Left hindlimb (tissue), 1 donor: ENCODE measurements around the gene OPTC.

ENCODE experiments used
- DNase-seq: peaks from one replicate; pipeline ENCODE4 v3.0.0-alpha.2; 2018

Gene OPTC

GRCh38 chr1:203465948-203466347 is 28.0 kb upstream of the OPTC start:
- DNase-seq, result peak; percentile 83

- peak; percentile 6 for DNase-seq
These were observed 26.9 kb upstream of the OPTC start for GRCh38 chr1:203466906-203467549.

- peak; percentile 39 for DNase-seq
These were observed 26.4 kb upstream of the OPTC start for GRCh38 chr1:203467550-203467921.

DNA sequence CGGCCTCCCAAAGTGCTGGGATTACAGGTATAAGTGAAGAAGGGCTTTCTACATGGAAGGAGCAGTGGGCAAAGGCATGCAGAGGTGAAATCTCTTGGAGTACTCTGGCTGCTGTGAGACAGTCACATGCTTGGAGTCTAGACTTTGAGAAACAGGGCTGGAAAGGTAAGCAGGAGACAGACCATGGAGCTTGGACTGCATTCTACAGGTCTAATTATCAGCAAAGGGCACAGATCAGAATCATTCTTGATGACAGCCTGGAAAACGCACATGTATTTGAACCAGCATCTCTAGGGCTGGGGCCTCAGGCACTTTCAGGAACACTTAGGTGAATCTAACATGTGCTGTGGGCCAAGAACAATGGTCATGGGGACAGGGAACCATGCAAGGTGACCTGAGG is 25.6 kb upstream of the OPTC start:
- DNase-seq, result peak; percentile 20

- DNase-seq, result no peak
These were observed 23.7 kb upstream of the OPTC start for GRCh38 chr1:203470240-203470639.

- peak; percentile 15 for DNase-seq
These were observed 22.1 kb upstream of the OPTC start for GRCh38 chr1:203471841-203472240.

- peak; percentile 15 for DNase-seq
These were observed 20.7 kb upstream of the OPTC start for GRCh38 chr1:203473281-203473680.

DNA sequence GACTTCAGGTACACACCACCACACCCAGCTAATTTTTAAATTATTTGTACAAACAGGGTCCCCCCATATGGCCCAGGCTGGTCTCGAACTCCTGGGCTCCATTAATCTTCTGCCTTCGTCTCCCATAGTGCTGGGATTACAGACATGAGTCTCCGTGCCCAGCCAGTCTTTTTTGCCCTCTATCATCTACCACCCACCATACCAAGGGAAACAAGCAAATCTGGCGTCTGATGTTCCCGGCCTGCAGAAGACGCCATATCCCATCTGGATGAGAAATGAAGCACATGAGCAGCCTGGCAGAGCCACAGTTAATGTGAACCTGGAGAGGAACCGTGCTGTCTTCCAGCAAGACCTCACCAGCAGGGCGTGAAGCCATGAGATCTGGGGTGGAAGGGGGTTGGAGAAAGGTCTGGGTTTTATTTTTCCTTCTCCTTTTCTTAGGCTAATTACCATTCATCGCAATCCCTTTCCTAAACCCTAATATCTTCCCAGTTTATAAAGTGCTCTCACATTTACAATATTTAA is 20.1 kb upstream of the OPTC start:
- DNase-seq, result peak; percentile 32

- peak; percentile 77 for DNase-seq
These were observed 18.7 kb upstream of the OPTC start, which contains the start of gene PRELP for GRCh38 chr1:203475012-203475981. TSS of gene PRELP (plus strand) at chr1:203475806. CDS start at chr1:203483185, 7,379 bp downstream.

GRCh38 chr1:203476216-203476814 is 17.6 kb upstream of the OPTC start:
- no peak for DNase-seq

GRCh38 chr1:203477748-203478147 is 16.2 kb upstream of the OPTC start:
- DNase-seq, result no peak

DNA sequence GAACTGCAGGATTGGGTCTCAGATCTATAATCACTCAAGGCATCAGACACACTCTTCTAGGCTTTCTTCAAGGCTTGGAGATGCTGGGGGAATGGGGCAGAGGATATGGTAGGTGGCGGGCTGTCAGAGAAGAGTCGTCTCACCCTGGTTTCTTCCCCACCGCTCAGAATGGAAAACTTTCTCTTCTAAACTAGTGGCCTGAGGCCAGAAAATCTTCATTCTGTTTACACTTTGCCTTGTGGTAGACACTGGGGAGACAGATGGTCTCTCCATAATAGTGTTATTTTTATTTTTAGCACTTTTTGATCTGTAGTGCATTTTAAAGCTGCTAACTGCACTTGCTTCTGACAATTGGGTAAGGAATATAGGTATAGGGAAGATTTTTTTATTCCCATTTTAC is 15.7 kb upstream of the OPTC start:
- no peak for DNase-seq

DNA sequence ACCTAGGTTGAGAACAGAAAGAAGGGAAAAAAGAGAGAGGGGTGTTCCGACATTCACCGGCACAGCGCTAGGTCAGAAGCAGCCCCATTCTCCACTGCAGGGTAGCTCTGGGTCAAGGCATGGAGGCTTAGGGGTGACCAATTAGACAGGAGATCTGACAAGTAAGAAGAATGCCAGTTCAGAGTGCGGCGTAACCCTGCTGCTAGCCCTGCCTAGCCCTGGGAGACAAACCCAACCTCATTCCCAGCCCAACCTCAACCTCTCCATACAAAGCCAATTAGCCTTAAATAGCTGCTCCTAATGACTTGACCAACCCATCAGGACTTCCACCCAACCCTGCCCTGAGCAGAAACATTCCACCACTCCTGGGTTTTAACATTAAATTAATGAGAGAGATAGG is 15.0 kb upstream of the OPTC start:
- no peak for DNase-seq

- peak; percentile 19 for DNase-seq
These were observed 14.3 kb upstream of the OPTC start for GRCh38 chr1:203479646-203480045.

DNA sequence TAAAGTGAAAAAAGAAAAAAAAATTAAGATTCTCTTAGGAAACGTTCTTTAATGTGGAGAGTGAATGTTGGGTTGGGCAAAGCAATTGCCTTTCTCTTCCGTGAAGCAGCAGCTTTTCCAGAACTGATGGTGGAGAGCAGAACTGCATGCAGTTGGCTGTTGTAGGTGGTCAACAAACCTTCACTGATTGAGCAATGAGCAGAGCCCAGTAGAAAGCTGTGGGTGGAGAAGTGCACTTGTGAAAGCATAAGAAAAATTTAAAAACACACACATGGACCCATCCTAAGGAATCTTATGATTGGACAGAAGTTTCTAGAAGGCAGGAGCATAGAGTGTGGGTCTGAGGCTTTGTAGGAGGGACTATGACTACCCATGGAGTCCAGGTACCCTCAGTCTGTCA is 13.9 kb upstream of the OPTC start:
- peak; percentile 18 for DNase-seq

DNA sequence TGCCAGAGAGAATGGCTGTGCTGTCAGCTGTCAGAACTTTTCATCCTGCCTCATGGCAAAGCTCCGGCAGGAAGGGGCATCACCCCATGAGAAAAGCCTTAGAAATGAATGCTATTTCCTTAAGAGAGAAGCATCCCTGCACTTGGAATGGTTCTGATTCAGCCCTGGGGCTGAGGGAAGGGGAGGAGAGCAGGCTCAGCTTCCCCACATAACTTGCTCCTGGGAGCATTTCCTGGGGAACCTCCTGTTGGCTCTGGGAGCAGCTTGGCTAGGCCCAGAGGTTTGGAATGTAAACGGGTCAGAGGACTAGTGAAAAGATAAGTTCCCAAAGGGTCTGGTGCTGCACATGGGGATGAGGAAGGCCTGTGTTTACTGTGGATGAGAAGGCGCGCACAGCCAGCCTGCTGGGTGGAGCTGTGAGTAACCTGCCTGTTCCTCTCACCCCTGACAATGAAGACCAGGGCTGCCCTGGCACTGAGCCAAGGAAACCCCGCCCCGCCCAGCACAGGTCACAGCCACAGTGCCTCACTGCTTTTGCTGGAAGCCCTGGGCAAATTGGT is 13.3 kb upstream of the OPTC start:
- DNase-seq, result no peak

GRCh38 chr1:203481196-203481595 is 12.8 kb upstream of the OPTC start:
- no peak for DNase-seq

GRCh38 chr1:203486618-203487370 is 7.2 kb upstream of the OPTC start:
- DNase-seq, result no peak

DNA sequence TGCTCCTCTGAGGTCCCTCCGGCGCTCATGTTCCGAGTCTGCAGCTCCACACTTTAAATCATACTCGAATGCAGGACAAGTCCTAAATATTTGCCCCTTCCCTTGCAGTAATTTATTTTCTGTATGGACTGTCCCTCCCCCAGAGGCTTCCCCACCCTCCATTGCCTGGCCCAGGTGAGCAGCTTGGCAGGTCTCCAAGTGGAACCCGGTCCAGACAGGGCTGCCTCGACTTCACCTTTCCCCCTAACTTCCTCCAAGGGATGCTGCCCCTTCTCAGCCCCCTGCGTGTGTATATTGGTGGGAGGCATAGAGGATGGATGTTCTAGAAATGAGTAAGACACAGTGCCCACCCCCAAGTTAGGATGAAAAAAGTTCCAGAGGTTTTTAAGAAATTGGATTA is 5.4 kb upstream of the OPTC start:
- no peak for DNase-seq

- DNase-seq, result no peak
These were observed 3.3 kb upstream of the OPTC start for GRCh38 chr1:203490607-203491006.

DNA sequence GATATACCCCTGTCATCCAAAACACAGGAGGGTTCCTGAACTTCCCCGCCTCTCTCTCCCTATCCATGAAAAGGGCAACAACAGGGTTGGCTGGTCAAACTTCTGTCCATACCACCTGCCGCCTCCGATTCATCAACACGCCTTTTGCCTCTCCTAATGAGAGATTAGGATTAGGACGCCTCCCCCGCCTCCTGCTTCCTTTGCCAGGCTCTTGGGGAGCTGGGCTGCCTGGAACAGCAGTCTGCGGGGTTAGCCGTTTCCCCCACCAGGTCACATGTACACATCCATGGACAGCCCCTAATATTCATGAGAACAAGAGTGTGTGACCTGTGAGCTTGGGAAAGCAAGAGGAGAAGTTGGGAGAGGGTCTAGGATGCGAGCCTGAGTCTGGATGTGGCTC is 2.3 kb upstream of the OPTC start:
- DNase-seq, result no peak

- DNase-seq, result no peak
These were observed 1.7 kb upstream of the OPTC start for GRCh38 chr1:203492082-203492747.
